T follicular helper cell (primary cell): Measurements from ENCODE around the gene TRMT6.

Experiments used
- DNase-seq: peaks from one replicate; pipeline ENCODE4 v3.0.0-alpha.2; 2020; ENCODE audit warnings: low read depth

Gene TRMT6

GRCh38 chr20:5895626-5896025 lies 54.7 kb downstream of the TRMT6 start:
- DNase-seq, result no peak

DNA sequence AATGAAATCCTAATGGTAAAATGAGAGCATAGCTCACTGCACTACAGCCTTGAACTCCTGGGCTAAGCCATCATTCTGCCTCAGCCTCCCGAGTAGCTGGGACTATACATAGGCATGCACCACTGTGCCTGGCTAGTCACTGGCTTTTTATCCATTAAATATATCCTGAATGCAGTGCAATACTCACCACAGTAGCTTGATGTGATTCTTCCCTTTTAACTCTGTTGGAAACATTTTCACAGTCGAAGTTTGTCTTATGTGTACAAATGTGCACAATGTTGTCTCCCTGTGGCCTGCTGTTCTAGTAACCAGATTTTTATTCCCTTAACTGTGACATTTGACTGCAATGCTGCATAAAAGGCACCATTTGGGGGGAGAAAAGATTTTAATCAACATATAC lies 56.7 kb downstream of the TRMT6 start:
- no peak for DNase-seq

DNA sequence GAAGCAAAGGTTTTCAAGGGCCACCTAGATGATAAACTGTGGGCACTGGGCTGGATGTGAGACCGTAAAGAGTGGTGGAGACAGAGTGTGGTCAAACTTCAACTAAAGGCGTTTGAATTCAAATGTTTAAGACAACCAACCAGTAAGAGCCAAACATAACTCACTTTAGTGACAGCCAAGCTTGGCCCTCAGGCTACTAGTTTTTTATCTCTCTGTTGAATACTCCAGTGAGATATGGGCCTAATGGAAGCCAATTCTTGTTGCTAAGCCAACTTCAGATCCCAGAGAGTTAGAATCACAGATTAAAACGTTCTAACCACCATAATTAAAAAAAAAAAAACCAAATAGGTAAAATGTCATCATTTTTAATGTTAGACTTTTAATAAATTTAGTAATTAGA lies 57.3 kb downstream of the TRMT6 start:
- DNase-seq, result no peak

- DNase-seq, result no peak
These were observed 59.4 kb downstream of the TRMT6 start for GRCh38 chr20:5890773-5891441.

- no peak for DNase-seq
These were observed 62.3 kb downstream of the TRMT6 start for GRCh38 chr20:5888041-5888440.

DNA sequence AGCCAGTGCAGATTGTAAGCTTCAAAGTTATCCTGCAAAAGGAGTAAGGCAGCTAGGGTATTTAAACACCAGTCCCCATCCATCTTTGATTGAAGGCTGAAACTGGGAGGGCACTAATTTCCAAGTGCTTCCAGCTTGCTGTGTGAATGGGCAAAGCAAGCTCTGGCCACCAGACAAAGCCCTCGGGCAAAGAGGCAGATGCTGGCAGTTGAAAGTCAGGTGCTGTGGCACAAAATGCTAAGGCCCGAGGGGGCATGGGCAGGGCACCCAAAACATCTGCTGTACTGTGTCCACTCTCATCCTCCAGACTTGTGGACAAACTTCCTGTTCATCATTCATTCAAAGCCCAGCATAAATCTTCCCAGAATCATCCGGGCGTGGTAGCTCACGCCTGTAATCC lies 62.9 kb downstream of the TRMT6 start:
- DNase-seq, result no peak
